ENCODE data around the gene CCL20.
"Not testable (repeated sequence)": the region's sequence is repeated elsewhere in the genome, so short reads cannot be mapped to it uniquely, and the experiment has no call there.

The CCL20 gene, protein sequence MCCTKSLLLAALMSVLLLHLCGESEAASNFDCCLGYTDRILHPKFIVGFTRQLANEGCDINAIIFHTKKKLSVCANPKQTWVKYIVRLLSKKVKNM

DNA sequence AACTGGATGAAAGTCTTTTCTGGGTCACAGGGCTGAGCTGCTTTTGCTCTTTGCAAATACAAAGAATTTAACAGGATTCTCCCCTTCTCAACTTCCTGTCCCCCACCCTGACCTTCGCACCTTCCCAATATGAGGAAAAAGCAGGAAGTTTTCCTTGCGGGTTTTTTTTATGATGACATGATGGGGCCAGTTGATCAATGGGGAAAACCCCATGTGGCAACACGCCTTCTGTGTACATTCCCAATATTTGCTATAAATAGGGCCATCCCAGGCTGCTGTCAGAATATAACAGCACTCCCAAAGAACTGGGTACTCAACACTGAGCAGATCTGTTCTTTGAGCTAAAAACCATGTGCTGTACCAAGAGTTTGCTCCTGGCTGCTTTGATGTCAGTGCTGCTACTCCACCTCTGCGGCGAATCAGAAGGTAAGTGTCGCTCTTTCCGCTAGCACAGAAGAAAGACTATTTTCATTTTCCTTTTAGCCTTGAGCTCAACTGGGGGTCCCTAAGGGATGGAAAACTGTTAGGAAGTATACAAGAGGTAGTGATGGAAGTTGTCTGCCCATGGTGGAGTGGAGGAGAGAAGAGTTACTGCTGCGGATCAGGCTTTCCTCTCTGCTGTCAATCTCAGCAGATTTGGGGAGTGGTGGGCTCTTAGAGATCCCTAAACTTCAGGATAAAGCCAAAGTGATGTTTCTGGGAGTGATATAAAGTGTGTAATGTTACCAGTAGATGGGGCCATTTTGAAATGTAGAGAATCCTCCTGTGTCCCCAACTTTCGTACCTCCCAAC is at the start of gene CCL20:
Gene CCL20, plus strand, starts transcription at position 281 of the 792 bp plus-strand sequence. Its CDS starts 70 bp downstream, at position 351.
- no peak for DNase-seq

GRCh38 chr2:227765788-227766372 is 47.8 kb upstream of the CCL20 start:
- DNase-seq, result no peak

DNA sequence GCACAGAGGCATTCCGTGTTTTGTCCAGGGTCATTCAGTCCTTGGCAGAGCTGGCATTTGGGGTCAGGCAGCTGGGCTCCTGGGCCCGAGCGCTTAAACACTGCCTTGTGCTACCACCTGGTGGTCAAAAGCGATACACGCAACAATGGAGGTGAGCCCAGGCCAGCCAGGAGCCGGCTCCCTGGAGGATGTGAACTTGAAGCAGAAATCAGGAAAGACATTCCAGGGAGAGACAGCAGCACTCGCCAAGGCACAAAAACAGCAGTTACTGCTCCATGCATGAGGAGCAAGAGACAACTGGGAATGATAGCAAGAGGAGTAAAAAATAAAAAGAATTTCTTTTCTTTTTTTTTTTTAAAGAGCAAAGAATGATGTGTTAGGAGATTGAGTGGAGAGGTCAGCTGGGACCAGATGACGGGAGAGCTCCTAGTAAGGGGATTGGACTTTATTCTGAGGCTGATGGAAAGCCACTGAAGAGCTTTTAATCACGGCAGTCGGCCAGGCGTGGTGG is 47.2 kb upstream of the CCL20 start:
- DNase-seq, result peak; percentile 64 to 77

- no peak for DNase-seq
These were observed 45.8 kb upstream of the CCL20 start for GRCh38 chr2:227767830-227768229.

GRCh38 chr2:227772197-227772661 is 41.4 kb upstream of the CCL20 start:
- DNase-seq, result no peak

GRCh38 chr2:227772932-227773331 is 40.7 kb upstream of the CCL20 start:
- DNase-seq, result no peak

DNA sequence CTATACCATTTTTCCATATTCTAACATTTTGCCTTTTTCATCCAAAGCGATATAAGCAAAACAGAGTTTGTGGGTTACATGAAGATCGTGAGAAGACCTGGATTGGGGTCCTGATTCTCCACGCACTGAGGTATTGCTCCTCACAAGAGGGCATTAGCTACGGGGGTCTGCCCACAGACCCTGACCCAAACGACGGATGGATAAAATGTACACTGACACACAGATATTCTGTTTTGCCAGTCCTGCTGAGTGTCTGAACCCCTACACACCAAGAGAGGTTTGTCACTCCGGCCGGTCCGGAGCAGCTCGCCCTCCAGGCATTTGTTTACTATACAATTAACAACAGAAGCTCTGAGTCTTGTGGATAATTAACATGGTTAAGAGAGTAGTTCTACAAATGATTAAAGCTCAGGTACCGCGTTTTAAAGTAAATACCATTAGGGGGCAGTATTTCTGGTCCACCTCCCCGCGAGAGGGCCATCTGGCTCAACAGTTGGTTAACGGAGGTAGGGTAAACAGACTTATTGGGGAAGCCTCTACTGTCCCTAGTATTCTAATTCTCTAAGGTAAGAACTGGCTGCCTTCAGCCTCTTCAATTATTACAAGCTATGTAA is 39.5 kb upstream of the CCL20 start:
- no peak for DNase-seq

GRCh38 chr2:227774895-227775842 is 38.5 kb upstream of the CCL20 start:
- DNase-seq, result no peak

GRCh38 chr2:227780981-227781615 is 32.5 kb upstream of the CCL20 start:
- DNase-seq, result no peak

DNA sequence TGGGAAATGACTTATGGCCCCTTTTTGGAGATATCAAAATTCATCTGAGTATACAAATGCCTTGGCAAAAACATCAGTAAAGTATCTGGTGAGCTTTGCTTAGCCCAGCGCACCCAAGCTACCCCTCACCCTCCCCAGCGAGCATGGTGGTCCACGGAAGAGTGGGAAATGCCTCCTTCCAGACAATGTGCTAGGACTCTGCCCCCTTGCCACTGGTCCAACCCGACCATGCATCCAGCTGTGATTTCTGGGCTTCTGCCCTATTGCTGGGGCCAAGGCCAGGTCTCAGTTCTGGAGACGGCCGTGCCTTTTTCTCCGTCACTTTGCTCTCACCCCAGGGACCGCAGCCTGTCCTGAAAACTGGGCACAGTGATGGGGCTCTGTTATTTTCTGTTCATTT is 31.8 kb upstream of the CCL20 start:
- no peak for DNase-seq

GRCh38 chr2:227782804-227783203 is 30.8 kb upstream of the CCL20 start:
- DNase-seq, result no peak

DNA sequence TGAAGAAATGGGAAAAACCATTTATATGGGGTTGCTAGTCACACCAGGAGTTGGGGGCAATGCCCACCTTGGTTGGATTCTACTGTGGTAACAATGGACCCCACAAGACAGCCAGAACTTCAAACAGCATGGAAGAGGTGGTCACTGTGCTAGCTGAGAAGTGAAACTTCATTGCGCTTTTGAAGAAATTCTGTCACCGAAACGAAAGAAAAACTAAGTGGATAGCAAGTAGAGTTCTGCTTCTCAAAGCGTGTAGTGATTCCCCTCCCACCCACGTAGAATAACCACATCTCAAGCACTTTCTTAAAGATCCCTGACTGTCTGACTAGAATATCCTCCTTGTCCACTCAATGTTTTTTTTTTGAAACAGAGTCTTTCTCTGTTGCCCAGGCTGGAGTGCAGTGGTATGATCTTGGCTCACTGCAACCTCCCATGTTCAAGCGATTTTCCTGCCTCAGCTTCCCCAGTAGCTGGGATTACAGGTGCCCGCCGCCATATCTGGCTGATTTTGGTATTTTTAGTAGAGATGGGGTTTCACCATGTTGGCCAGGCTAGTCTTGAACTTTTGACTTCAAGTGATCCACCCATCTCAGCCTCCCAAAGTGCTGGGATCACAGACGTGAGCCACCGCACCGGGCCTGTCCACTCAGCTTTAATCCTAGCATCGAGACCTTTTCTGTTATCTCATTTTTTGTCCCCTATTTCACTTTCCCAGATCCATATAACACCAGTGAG is 30.1 kb upstream of the CCL20 start:
- DNase-seq, result no peak

DNA sequence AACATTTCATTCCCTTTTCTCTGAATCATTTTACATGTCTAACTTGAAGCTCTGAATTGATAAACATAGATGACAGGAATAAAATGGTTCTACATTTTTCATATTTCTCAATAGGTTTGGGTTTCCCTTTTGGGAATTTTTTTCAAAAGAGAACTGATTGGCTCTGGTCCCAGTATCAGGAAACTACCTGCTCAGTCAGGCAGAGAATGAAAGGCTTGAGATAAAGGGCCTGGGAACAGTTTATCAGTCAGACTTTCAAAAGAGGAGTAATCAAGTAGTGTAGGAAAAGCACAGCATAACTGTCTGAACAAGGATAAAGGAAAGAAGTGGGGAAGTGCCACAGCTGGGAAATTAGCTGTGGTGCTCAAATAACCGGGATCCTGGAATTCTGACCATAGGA is 28.3 kb upstream of the CCL20 start:
- no peak for DNase-seq

DNA sequence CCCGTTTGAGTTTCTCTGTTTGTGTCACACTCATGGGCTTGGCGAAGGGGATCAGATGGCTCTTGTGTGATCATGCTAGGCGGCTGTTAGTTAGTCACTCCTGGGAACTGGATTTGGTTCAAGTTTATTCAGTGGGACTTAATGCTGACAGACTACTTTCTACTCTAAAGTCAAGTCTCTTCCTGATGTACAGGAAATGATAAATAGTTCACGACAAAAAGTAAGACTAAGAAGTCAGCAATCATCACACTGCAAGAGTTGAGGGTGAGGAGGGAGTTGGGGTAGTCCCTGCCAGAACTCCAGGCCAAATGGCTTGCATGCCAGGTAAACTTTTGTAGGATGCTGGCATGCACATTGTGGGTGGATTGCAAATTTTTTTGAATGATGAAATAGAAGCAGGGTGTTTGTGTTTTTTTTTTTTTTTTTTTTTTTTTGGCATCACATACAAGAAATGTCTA is 25.1 kb upstream of the CCL20 start:
- no peak for DNase-seq

- DNase-seq, result no peak
These were observed 23.8 kb upstream of the CCL20 start for GRCh38 chr2:227789803-227790202.

- DNase-seq, result no peak
These were observed 20.4 kb upstream of the CCL20 start for GRCh38 chr2:227793148-227793712.

- no peak for DNase-seq
These were observed 17.5 kb upstream of the CCL20 start for GRCh38 chr2:227796045-227796711.

GRCh38 chr2:227796768-227797167 is 16.9 kb upstream of the CCL20 start:
- DNase-seq, result not testable (repeated sequence)

- DNase-seq, result no peak
These were observed 14.4 kb upstream of the CCL20 start for GRCh38 chr2:227799202-227799601.

GRCh38 chr2:227802882-227803281 is 10.8 kb upstream of the CCL20 start:
- no peak for DNase-seq
